Natural killer cell (primary cell): Measurements from ENCODE around the gene TSBP1. TPM values are rescaled to one million over a fixed set of nuclear protein-coding genes. Genes with fewer than 3 reads are reported as not detected.
"Not testable (repeated sequence)": the region's sequence is repeated elsewhere in the genome, so short reads cannot be mapped to it uniquely, and the experiment has no call there.

Experiments
- ATAC-seq, 3 donors: fragments of 150-1000 bp in 2 of 3; fragments of 200-7000 bp in 1 of 3; cut with Tn5 transposase; 1 replicate in 1 of 3; 2 replicates in 2 of 3; pipeline ENCODE4 v1.10.0; 2021; ENCODE audit warnings: mild to moderate bottlenecking in 2 of 3, moderate library complexity in 2 of 3
- DNase-seq, 2 donors: peaks; one replicate each; pipeline versions ENCODE4 v3.0.0 to v3.0.0-alpha.2; 2013 to 2021; ENCODE audit warnings: mixed read lengths in 1 of 2
- H3K27ac ChIP-seq: one replicate; pipeline ENCODE4 v1.5.1; 2013; ENCODE audit warnings: mild to moderate bottlenecking, low read length
- H3K27me3 ChIP-seq: one replicate; pipeline ENCODE4 v1.6.1; 2013; ENCODE audit warnings: low read length; ENCODE audit not compliant: control insufficient read depth, insufficient read depth
- H3K36me3 ChIP-seq: one replicate; pipeline ENCODE4 v1.6.1; 2013; ENCODE audit warnings: low read length; ENCODE audit not compliant: control insufficient read depth, insufficient read depth
- H3K4me1 ChIP-seq: one replicate; pipeline ENCODE4 v1.6.1; 2013; ENCODE audit warnings: low read length; ENCODE audit not compliant: control insufficient read depth, insufficient read depth
- H3K4me3 ChIP-seq: one replicate; pipeline ENCODE4 v1.5.1; 2013; ENCODE audit warnings: low read length
- H3K9me3 ChIP-seq: one replicate; pipeline ENCODE4 v1.6.1; 2013; ENCODE audit warnings: low read length; ENCODE audit not compliant: control insufficient read depth, insufficient read depth
- H3K27ac Mint-ChIP-seq, 2 donors: one replicate each; pipeline ENCODE4 v1.8.0; 2022; ENCODE audit warnings: mild to moderate bottlenecking in 2 of 2, mixed read lengths in 2 of 2, moderate library complexity in 1 of 2
- H3K27me3 Mint-ChIP-seq, 2 donors: one replicate each; pipeline ENCODE4 v1.8.0; 2022; ENCODE audit warnings: low read depth in 2 of 2, mixed read lengths in 2 of 2
- H3K36me3 Mint-ChIP-seq: one replicate; pipeline ENCODE4 v1.8.0; 2022; ENCODE audit warnings: mixed read lengths
- H3K4me1 Mint-ChIP-seq, 2 donors: one replicate each; pipeline ENCODE4 v1.8.0; 2022; ENCODE audit warnings: mixed read lengths in 2 of 2
- H3K4me3 Mint-ChIP-seq: one replicate; pipeline ENCODE4 v1.8.0; 2022; ENCODE audit warnings: mild to moderate bottlenecking, moderate library complexity, mixed read lengths
- H3K9me3 Mint-ChIP-seq, 2 donors: one replicate each; pipeline ENCODE4 v1.8.0; 2022; ENCODE audit warnings: mixed read lengths in 2 of 2
- CTCF ChIP-seq: fragments of 200-600 bp; IDR thresholded peaks from one replicate; pipeline ENCODE4 v1.8.0; 2022; ENCODE audit warnings: antibody characterized with exemption
- WGBS: methylation state at CpG from one replicate; pipeline ENCODE4 v1.1.7; 2013; ENCODE audit warnings: missing lambda C conversion rate; ENCODE audit not compliant: insufficient coverage; 5-methylcytosine and 5-hydroxymethylcytosine counted together
- intact Hi-C: fragments of 100-400 bp; cut with micrococcal nuclease; formaldehyde crosslinking; loops from one replicate; pipeline ENCODE4 v1.14.2; 2022
- total RNA-seq, 4 donors: library from RNA; stranded (reverse); fragments of 120-200 nt in 1 of 4; gene quantifications; one replicate each; pipeline versions ENCODE4 v1.2.3 to v1.2.4, GENCODE V29; 2013 to 2022

Gene TSBP1
- total RNA-seq, 3 donors from 2014 or later (not counting 1 experiment from before 2014, with no cell fraction given): not detected

GRCh38 chr6:32271429-32271828 is 100.3 kb downstream of the TSBP1 start:
- Histone ChIP-seq H3K9me3 (no peaks in the 10 kb centered on the region), H3K36me3 (no peaks in the 10 kb centered on the region), H3K27ac (peak overlapping the region; percentile 16), H3K27me3 (no peaks in the 10 kb centered on the region), H3K4me3 (no peak overlapping the region), H3K4me1 (no peaks in the 10 kb centered on the region)
- ATAC-seq: no peak
- Mint-ChIP-seq H3K27me3 (no peaks in the 10 kb centered on the region), H3K27ac (peak overlapping the region; percentile 21 to 41), H3K9me3 (no peaks in the 10 kb centered on the region), H3K4me3 (peak overlapping the region; percentile 25), H3K4me1 (peaks cover 9 to 12% of the 10 kb centered on the region in 2 donors), H3K36me3 (no peaks in the 10 kb centered on the region)
- intact Hi-C loops: no loop called here
- TF ChIP-seq CTCF: no peak
- 42% methylated on average over 1 of the region's 1 CpG for WGBS
- DNase-seq: peak in 1 of 2 donors; percentile 35

- ATAC-seq, DNase-seq, H3K4me3 ChIP-seq, H3K36me3 Mint-ChIP-seq, H3K27ac Mint-ChIP-seq, intact Hi-C loops, H3K4me1 ChIP-seq, H3K36me3 ChIP-seq, H3K27me3 ChIP-seq, H3K27me3 Mint-ChIP-seq, H3K9me3 ChIP-seq, H3K27ac ChIP-seq, H3K9me3 Mint-ChIP-seq, H3K4me3 Mint-ChIP-seq: not testable (repeated sequence)
- peaks cover 9 to 12% of the 10 kb centered on the region in 2 donors for H3K4me1 Mint-ChIP-seq
- 55% methylated on average over 2 of the region's 3 CpGs for WGBS
These were observed 103.2 kb downstream of the TSBP1 start for GRCh38 chr6:32268459-32268858.

- H3K36me3 ChIP-seq: no peaks in the 10 kb centered on the region
- H3K4me3 ChIP-seq: no peak overlapping the region
- intact Hi-C loops: no loop called here
- no peak overlapping the region for H3K27ac ChIP-seq
- H3K4me1 ChIP-seq: no peaks in the 10 kb centered on the region
- no peaks in the 10 kb centered on the region for H3K36me3 Mint-ChIP-seq
- peaks cover 9 to 12% of the 10 kb centered on the region in 2 donors for H3K4me1 Mint-ChIP-seq
- peaks cover 4 to 10% of the 10 kb centered on the region in 2 donors for H3K27me3 Mint-ChIP-seq
- DNase-seq (no peak), ATAC-seq (no peak)
- H3K4me3 Mint-ChIP-seq: no peak overlapping the region
- no peak overlapping the region for H3K27ac Mint-ChIP-seq
- no peak for TF ChIP-seq CTCF
- H3K9me3 Mint-ChIP-seq: no peaks in the 10 kb centered on the region
- no peaks in the 10 kb centered on the region for H3K9me3 ChIP-seq
- no peaks in the 10 kb centered on the region for H3K27me3 ChIP-seq
These were observed 104.7 kb downstream of the TSBP1 start for GRCh38 chr6:32267035-32267434.

- H3K27me3 ChIP-seq, H3K4me1 ChIP-seq, H3K27ac ChIP-seq, H3K27ac Mint-ChIP-seq, H3K36me3 ChIP-seq, H3K9me3 Mint-ChIP-seq, H3K36me3 Mint-ChIP-seq, H3K9me3 ChIP-seq, H3K4me3 Mint-ChIP-seq, ATAC-seq, H3K4me3 ChIP-seq, DNase-seq, intact Hi-C loops: not testable (repeated sequence)
- no CpG with 5 or more reads among the region's 4 CpGs for WGBS
- peaks cover 5 to 10% of the 10 kb centered on the region in 2 donors for H3K4me1 Mint-ChIP-seq
- peaks cover 16 to 36% of the 10 kb centered on the region in 2 donors for H3K27me3 Mint-ChIP-seq
These were observed 114.4 kb downstream of the TSBP1 start for GRCh38 chr6:32257262-32257661.
